GM13976 (cell line): ENCODE data around the gene SNURF.
"Not testable (repeated sequence)": the region's sequence is repeated elsewhere in the genome, so short reads cannot be mapped to it uniquely, and the experiment has no call there.

ENCODE experiments used
- DNase-seq: peaks from one replicate; pipeline ENCODE4 v3.0.0; 2012; ENCODE audit warnings: low spot score
- CTCF ChIP-seq: IDR thresholded peaks from 2 replicates; pipeline ENCODE4 v1.5.1; 2012; ENCODE audit warnings: borderline replicate concordance, mild to moderate bottlenecking; ENCODE audit not compliant: insufficient read depth; ENCODE audit errors: extremely low read depth, missing control alignments, control extremely low read depth
- in situ Hi-C: fragments of 300-500 bp; cut with MboI; formaldehyde crosslinking; loops from one replicate; pipeline ENCODE4 v1.12.0; 2022; ENCODE audit warnings: low sequenced_read_pairs, mixed read lengths, inconsistent platforms; ENCODE audit not compliant: unreplicated experiment

Gene SNURF

GRCh38 chr15:24933716-24934115 lies 21.1 kb upstream of the SNURF start:
- no peak for DNase-seq
- no peak for TF ChIP-seq CTCF
- in situ Hi-C loops = no loop called here

DNA sequence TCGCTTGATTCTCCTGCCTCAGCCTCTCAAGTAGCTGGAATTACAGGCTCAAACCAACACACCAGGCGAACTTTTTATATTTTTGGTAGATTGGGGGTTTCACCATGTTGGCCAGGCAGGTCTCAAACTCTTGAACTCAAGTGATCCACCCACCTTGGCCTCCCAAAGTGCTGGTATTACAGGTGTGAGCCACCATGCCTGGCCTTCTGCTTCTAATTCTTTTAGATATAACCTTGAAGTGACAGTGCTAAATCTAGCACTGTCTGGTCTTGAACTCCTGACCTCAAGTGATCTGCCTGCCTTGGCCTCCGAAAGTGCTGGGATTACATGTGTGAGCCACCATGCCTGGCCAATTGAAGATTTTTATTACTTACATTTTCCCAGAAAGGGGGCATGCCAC lies 16.6 kb upstream of the SNURF start:
- in situ Hi-C loops, DNase-seq: not testable (repeated sequence)

DNA sequence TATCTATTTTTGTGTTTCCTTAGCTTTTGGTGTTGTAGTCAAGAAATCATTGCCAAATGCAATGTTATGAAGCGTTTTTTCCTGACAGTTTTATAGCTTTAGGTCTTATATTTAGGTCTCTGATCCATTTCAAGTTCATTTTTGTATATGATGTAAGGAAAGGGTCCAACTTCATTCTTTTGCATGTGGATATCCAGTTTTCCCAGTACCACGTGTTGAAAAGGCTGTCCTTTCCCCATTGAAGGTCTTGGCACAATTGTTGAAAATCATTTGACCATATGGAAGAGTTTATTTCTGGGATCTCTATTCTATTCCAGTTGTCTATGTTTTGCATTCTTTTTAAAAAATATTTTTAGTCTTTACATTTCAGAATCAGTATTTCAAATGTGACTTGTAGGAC lies 14.6 kb upstream of the SNURF start:
- DNase-seq = no peak
- no peak for TF ChIP-seq CTCF
- in situ Hi-C loops = no loop called here

- TF ChIP-seq CTCF = no peak
- DNase-seq = no peak
- in situ Hi-C loops = no loop called here
Observed at GRCh38 chr15:24943361-24943760, 11.4 kb upstream of the SNURF start.

- TF ChIP-seq CTCF = no peak
- no peak for DNase-seq
- in situ Hi-C loops = no loop called here
Observed at GRCh38 chr15:24944954-24945353, 9.8 kb upstream of the SNURF start.

DNA sequence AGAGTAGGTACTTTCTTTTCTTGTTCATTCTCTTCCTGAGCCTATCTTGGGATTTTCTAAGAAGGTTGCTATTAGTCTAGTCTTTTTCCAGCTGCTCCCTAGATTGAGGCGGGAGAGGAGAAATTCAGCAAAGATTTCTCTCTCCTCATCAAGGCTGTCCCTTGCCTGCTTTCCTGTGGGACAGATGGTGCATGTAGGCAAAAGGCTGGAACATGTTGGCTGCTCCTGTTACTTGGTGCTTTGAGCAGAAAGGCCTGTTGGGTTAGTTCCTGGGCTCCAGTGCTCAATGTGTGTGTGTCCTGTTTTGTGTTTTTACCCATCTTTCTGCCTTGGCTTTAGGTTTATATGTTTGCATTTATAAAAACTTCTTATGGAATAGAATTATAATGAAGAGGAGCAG lies 9.1 kb upstream of the SNURF start:
- TF ChIP-seq CTCF = no peak
- no peak for DNase-seq
- in situ Hi-C loops = no loop called here

DNA sequence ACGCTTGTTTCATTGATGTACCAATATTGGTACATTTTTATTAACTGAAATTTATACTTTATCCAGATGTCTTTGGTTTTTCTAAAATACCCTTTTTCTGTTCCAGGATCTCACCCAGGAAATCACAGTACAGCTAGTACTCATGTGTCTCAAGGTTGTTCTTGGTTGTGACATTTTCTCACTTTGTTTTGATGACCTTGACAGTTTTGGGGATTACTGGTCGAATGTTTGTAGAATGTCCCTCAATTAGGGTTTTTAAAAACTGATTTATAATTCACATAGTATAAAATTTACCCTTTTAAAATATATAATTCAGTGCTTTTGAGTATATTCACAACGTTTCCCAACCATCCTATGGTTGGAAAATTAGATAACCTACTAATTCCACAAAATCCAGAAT lies 6.3 kb upstream of the SNURF start:
- in situ Hi-C loops = no loop called here
- no peak for DNase-seq
- TF ChIP-seq CTCF = no peak
